Mesothelial cell of epicardium (in vitro differentiated cells): Measurements from ENCODE around the gene PTOV1. TPM values are rescaled to one million over a fixed set of nuclear protein-coding genes. Genes with fewer than 3 reads are reported as not detected.

Experiments
- DNase-seq, 2 experiments: peaks; one replicate each; pipeline ENCODE4 v3.0.0; 2021; ENCODE audit warnings: low spot score in 2 of 2; ENCODE audit not compliant: unreplicated experiment in 2 of 2
- H3K27ac Mint-ChIP-seq: 2 replicates; pipeline ENCODE4 v1.8.0; 2021; ENCODE audit warnings: mixed read lengths
- H3K27me3 Mint-ChIP-seq: 2 replicates; pipeline ENCODE4 v1.8.0; 2021; ENCODE audit warnings: low read depth, mixed read lengths
- H3K36me3 Mint-ChIP-seq: 2 replicates; pipeline ENCODE4 v1.8.0; 2021; ENCODE audit warnings: mixed read lengths
- H3K4me1 Mint-ChIP-seq: 2 replicates; pipeline ENCODE4 v1.8.0; 2021; ENCODE audit warnings: mixed read lengths
- H3K4me3 Mint-ChIP-seq: 2 replicates; pipeline ENCODE4 v1.8.0; 2021; ENCODE audit warnings: mild to moderate bottlenecking, moderate library complexity, mixed read lengths
- H3K9me3 Mint-ChIP-seq: 2 replicates; pipeline ENCODE4 v1.8.0; 2021; ENCODE audit warnings: mixed read lengths
- total RNA-seq: library from RNA; stranded (reverse); gene quantifications from 3 replicates; pipeline ENCODE4 v1.2.1, GENCODE V29; 2021
- TF ChIP-seq, protein P1 (sequence below): fragments of 200-600 bp; sonication (generic); IDR thresholded peaks from one replicate; pipeline ENCODE4 v1.5.0; 2021; ENCODE audit warnings: antibody characterized with exemption; ENCODE audit not compliant: unreplicated experiment

PTOV1 gene
- total RNA-seq, 1 donor from 2014 or later = 431 TPM

DNA sequence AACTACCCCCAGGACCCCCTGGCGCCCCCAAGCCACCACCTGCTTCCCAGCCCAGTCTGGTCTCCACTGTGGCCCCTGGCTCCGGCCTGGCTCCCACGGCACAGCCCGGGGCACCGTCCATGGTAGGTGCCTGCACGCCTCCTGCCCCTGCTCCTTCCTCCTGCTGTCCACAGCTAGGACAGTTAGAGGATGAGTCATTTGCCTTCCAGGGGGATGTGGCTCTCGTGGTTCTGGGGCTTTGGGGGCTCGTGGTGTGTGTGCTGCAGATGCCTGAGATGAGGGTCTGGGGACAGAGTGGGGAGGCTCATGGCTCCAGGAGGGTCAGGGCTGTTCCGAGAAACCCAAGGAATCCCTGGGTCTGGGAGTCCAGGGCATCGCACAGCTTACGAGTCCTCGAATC, 20.2 kb upstream of the PTOV1 start:
- Mint-ChIP-seq H3K4me3 (no peak overlapping the region), H3K27ac (no peak overlapping the region), H3K4me1 (no peaks in the 10 kb centered on the region), H3K27me3 (no peaks in the 10 kb centered on the region), H3K9me3 (no peaks in the 10 kb centered on the region), H3K36me3 (peaks cover 18% of the 10 kb centered on the region)
- TF ChIP-seq, protein P1, sequence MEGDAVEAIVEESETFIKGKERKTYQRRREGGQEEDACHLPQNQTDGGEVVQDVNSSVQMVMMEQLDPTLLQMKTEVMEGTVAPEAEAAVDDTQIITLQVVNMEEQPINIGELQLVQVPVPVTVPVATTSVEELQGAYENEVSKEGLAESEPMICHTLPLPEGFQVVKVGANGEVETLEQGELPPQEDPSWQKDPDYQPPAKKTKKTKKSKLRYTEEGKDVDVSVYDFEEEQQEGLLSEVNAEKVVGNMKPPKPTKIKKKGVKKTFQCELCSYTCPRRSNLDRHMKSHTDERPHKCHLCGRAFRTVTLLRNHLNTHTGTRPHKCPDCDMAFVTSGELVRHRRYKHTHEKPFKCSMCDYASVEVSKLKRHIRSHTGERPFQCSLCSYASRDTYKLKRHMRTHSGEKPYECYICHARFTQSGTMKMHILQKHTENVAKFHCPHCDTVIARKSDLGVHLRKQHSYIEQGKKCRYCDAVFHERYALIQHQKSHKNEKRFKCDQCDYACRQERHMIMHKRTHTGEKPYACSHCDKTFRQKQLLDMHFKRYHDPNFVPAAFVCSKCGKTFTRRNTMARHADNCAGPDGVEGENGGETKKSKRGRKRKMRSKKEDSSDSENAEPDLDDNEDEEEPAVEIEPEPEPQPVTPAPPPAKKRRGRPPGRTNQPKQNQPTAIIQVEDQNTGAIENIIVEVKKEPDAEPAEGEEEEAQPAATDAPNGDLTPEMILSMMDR = no peak
- DNase-seq = no peak

DNA sequence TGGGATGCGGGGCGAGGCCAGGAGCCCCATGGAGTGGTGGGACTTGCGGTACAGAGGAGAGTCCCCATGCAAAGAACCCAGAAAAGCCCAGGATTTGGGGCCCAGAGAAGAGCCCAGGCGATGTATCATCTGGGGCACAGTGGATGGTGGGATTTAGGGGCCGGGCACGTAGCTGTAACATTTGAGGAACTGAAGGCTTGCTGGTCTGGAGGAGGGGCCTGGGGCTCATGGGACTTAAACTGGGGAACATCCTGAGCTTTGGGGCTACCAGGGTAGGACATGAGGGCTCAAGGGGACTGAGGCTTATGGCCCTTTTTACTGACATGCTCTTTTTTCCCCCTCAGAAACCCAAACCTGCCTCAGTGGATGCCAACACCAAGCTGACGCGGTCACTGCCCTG, 19.4 kb upstream of the PTOV1 start:
- Mint-ChIP-seq H3K4me1 (no peaks in the 10 kb centered on the region), H3K36me3 (peaks cover 14% of the 10 kb centered on the region), H3K27me3 (no peaks in the 10 kb centered on the region), H3K4me3 (no peak overlapping the region), H3K27ac (no peak overlapping the region), H3K9me3 (no peaks in the 10 kb centered on the region)
- DNase-seq = no peak
- TF ChIP-seq, protein P1 = no peak

DNA sequence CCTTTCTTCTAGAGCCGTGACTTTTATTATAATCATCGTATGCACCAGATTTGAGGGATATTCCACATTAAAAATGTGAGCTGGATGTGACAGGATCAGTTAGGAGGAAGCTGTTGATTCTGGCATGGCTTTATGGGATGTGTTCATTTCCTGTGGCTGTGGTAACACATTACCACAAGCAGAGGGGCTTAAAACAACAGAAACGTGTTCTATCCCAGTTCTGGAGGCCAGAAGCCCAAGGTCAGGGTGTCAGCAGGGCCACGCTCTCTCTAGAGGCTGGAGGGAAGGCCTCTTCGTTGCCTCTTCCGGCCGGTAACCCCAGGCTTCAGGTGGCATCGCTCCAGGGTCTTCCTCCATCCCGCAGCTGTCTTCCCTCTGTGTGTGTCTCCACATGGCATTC, 18.4 kb upstream of the PTOV1 start:
- no peak for DNase-seq
- no peaks in the 10 kb centered on the region for H3K4me1 Mint-ChIP-seq
- H3K27ac Mint-ChIP-seq = no peak overlapping the region
- no peaks in the 10 kb centered on the region for H3K27me3 Mint-ChIP-seq
- peaks cover 16% of the 10 kb centered on the region for H3K36me3 Mint-ChIP-seq
- no peak overlapping the region for H3K4me3 Mint-ChIP-seq
- TF ChIP-seq, protein P1 = no peak
- H3K9me3 Mint-ChIP-seq = no peaks in the 10 kb centered on the region

DNA sequence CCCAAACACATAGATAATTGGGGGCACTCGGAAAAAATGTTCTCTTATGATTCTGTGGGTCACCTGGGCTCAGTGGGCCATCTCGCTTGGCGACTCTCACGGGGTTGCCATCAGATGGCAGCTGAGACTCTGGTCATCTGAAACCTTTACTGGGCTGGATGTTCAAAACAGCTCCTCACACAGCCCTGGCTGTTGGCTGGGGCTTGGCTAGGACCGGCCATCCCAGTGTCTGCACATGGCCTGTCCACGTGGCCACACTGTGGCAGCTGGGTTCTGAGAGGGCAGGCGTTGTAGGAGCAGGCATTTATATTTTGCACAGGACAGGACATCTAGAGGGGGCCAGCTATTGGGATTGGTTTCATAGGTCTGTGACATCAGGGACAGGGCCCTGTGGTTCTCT, 17.4 kb upstream of the PTOV1 start:
- no peaks in the 10 kb centered on the region for H3K4me1 Mint-ChIP-seq
- no peak overlapping the region for H3K27ac Mint-ChIP-seq
- peaks cover 26% of the 10 kb centered on the region for H3K36me3 Mint-ChIP-seq
- H3K27me3 Mint-ChIP-seq = no peaks in the 10 kb centered on the region
- no peaks in the 10 kb centered on the region for H3K9me3 Mint-ChIP-seq
- H3K4me3 Mint-ChIP-seq = no peak overlapping the region
- TF ChIP-seq, protein P1 = no peak
- no peak for DNase-seq

DNA sequence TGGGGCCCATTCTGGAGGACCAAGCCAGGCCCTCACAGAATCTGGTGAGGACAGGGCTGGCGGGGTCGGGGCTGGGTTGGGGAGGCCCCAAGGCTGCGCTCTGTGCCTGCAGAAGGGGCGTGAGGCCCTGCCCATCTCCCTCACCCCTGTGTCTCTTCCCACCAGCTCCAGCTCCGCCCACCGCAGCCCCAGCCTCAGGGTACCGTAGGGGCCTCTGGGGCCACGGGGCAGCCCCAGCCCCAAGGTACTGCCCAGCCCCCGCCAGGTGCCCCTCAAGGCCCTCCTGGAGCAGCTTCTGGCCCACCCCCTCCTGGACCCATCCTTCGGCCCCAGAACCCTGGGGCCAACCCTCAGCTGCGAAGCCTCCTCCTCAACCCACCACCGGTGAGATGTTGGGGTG, 15.4 kb upstream of the PTOV1 start:
- no peak overlapping the region for H3K4me3 Mint-ChIP-seq
- H3K4me1 Mint-ChIP-seq = no peaks in the 10 kb centered on the region
- H3K36me3 Mint-ChIP-seq = peaks cover 44% of the 10 kb centered on the region

More for the DNA sequence above, 15.4 kb upstream of the PTOV1 start:
- H3K27me3 Mint-ChIP-seq = no peaks in the 10 kb centered on the region
- no peak for DNase-seq
- no peak overlapping the region for H3K27ac Mint-ChIP-seq
- no peaks in the 10 kb centered on the region for H3K9me3 Mint-ChIP-seq
- TF ChIP-seq, protein P1 = no peak
